Measurements from ENCODE around the gene MACROD2. TPM values are rescaled to one million over a fixed set of nuclear protein-coding genes. Genes with fewer than 3 reads are reported as not detected.

MACROD2 gene
- total RNA-seq, 1 experiment from 2014 or later = 3.7 TPM

- no peaks in the 10 kb centered on the region for H3K79me2 ChIP-seq (ENCODE audit: insufficient read depth, low read length)
- no peak overlapping the region for H3K4me2 ChIP-seq (ENCODE audit: low read length)
- H3K36me3 ChIP-seq (ENCODE audit: control insufficient read depth in 1 of 2, insufficient read depth in 2 of 2, low read length in 2 of 2) = no peaks in the 10 kb centered on the region
- no peak overlapping the region for H3K4me3 ChIP-seq (replicated peaks in 1 of 2; ENCODE audit: low read depth in 1 of 2, low read length in 2 of 2)
- no peak overlapping the region for H2AFZ ChIP-seq (ENCODE audit: low read depth, low read length, poor library complexity, severe bottlenecking)
- H3K27me3 ChIP-seq (ENCODE audit: insufficient read depth, low read length) = no peaks in the 10 kb centered on the region
- H4K20me1 ChIP-seq (ENCODE audit: insufficient read depth) = no peaks in the 10 kb centered on the region
- BruUV-seq (replicated peaks) = no TSS peak
- intact Hi-C loops (cut with micrococcal nuclease) = no loop called here
- CTCF ChIA-PET = no interaction called here
- H3K9ac ChIP-seq (ENCODE audit: low read length) = no peak overlapping the region
- no peaks in the 10 kb centered on the region for H3K9me2 ChIP-seq (ENCODE audit: insufficient read depth)
- no peak overlapping the region for H3K27ac ChIP-seq (ENCODE audit: low read depth, low read length)
- TF ChIP-seq SIN3A (IDR thresholded peaks at IDR 0.05; ENCODE audit: low read depth) (no peak), POLR2AphosphoS5 (IDR thresholded peaks at IDR 0.05; ENCODE audit: low read depth, low read length) (no peak), JUND (IDR thresholded peaks at IDR 0.05) (no peak), TCF7L2 (IDR thresholded peaks at IDR 0.05; ENCODE audit: borderline replicate concordance, extremely low read depth, insufficient read depth, insufficient read length) (no peak), POLR2A (IDR thresholded peaks at IDR 0.05; ENCODE audit: borderline replicate concordance, extremely low read depth, insufficient read depth, insufficient read length) (no peak), CBX3 (IDR thresholded peaks at IDR 0.05; ENCODE audit: low read depth) (no peak), RAD21 (IDR thresholded peaks at IDR 0.05; ENCODE audit: low read depth) (no peak), MAX (IDR thresholded peaks at IDR 0.05) (no peak), REST (IDR thresholded peaks at IDR 0.05; ENCODE audit: low read depth) (no peak), SP1 (IDR thresholded peaks at IDR 0.05; ENCODE audit: low read depth) (no peak), ATF3 (IDR thresholded peaks at IDR 0.05) (no peak), CTCF (IDR thresholded peaks at IDR 0.05 in 2 of 3, conservative IDR thresholded peaks at IDR 0.05 in 1 of 3; ENCODE audit: borderline replicate concordance in 1 of 3, insufficient read depth in 1 of 3, low read depth in 2 of 3, low read length in 2 of 3) (no peak), EGR1 (IDR thresholded peaks at IDR 0.05; ENCODE audit: low read depth) (no peak), ELF1 (IDR thresholded peaks at IDR 0.05; ENCODE audit: borderline replicate concordance, low read depth) (no peak), EZH2phosphoT487 (IDR thresholded peaks at IDR 0.05; ENCODE audit: borderline replicate concordance) (no peak), FOSL1 (IDR thresholded peaks at IDR 0.05; ENCODE audit: low read depth) (no peak), EZH2 (IDR thresholded peaks at IDR 0.05) (no peak), ZBTB33 (IDR thresholded peaks at IDR 0.05; ENCODE audit: extremely low read depth, insufficient replicate concordance, low read length) (no peak), YY1 (IDR thresholded peaks at IDR 0.05; ENCODE audit: extremely low read depth, insufficient replicate concordance, low read depth, low read length) (no peak)
- ATAC-seq (no peak), DNase-seq (ENCODE audit: low read depth, low spot score) (no peak)
- H3K4me1 ChIP-seq (ENCODE audit: control insufficient read depth in 1 of 2, insufficient read depth in 2 of 2, low read length in 2 of 2) = no peaks in the 10 kb centered on the region
- POLR2A ChIA-PET = no interaction called here
- RAD21 ChIA-PET (ENCODE audit: low non-redundant PET in 1 of 2, low total read pairs in 2 of 2, uncharacterized antibody in 2 of 2, unreplicated experiment in 2 of 2) = no interaction called here
- H3K9me3 ChIP-seq (ENCODE audit: control insufficient read depth in 1 of 2, insufficient read depth in 1 of 2, low read depth in 1 of 2, low read length in 2 of 2) = peaks cover 0 to 8% of the 10 kb centered on the region in 2 experiments; a peak in 2 of 4 replicates
Observed at GRCh38 chr20:15639839-15640238, 1644.5 kb downstream of the MACROD2 start.

Measured in HCT116 (cell line).